Spleen (tissue), 7 donors: Measurements from ENCODE around the gene PEX26.

ENCODE experiments used
- POLR2A ChIP-seq, 3 donors: fragments of 450-650 bp; IDR thresholded peaks; one replicate each; pipeline ENCODE4 v1.5.1; 2017; ENCODE audit warnings: antibody characterized with exemption in 3 of 3, mild to moderate bottlenecking in 1 of 3
- POLR2AphosphoS5 ChIP-seq, 3 donors: sonication (generic); formaldehyde crosslinking; IDR thresholded peaks; one replicate each; pipeline ENCODE4 v1.5.1; 2017; ENCODE audit warnings: antibody characterized with exemption in 3 of 3
- TF ChIP-seq, protein P1 (sequence below), 11 experiments: fragments of 200-600 bp in 7 of 11; fragments of 450-650 bp in 4 of 11; sonication (generic) in 4 of 11; IDR thresholded peaks in 8 of 11; conservative IDR thresholded peaks in 3 of 11; 1 replicate in 7 of 11; 2 replicates in 4 of 11; pipeline versions ENCODE4 v1.4.0 to v1.8.0; 2016 to 2021; ENCODE audit warnings: antibody characterized with exemption in 11 of 11, inconsistent platforms in 4 of 11, mild to moderate bottlenecking in 1 of 11
- donor health status: DM: no; HTN: no; CAD: no; lungs with moderate emphysema.
- donor health status: DM: no; HTN: no; CAD: no.
- donor health status: DM: no; HTN: no; CAD: no.

DNA sequence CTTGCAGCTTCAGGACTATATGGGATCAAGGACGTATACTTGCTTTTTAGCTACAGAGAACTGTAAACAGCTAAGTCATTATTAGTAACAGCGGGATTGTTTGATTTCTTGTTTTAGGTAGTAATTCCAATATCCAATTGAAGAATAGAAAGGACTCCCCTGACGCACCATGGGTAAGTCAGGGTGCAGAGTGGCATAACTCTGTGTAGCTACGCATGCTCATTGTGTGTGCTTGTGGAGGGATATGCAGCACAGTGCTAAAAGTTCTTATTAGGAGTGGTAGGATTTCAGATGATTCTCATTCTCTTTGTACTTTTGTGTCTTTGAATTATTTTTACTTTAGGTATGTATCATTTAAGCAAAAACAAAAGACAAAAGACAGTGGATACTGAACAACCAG, 7.7 kb upstream of the PEX26 start:
- TF ChIP-seq, protein P1, sequence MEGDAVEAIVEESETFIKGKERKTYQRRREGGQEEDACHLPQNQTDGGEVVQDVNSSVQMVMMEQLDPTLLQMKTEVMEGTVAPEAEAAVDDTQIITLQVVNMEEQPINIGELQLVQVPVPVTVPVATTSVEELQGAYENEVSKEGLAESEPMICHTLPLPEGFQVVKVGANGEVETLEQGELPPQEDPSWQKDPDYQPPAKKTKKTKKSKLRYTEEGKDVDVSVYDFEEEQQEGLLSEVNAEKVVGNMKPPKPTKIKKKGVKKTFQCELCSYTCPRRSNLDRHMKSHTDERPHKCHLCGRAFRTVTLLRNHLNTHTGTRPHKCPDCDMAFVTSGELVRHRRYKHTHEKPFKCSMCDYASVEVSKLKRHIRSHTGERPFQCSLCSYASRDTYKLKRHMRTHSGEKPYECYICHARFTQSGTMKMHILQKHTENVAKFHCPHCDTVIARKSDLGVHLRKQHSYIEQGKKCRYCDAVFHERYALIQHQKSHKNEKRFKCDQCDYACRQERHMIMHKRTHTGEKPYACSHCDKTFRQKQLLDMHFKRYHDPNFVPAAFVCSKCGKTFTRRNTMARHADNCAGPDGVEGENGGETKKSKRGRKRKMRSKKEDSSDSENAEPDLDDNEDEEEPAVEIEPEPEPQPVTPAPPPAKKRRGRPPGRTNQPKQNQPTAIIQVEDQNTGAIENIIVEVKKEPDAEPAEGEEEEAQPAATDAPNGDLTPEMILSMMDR (IDR thresholded peaks at IDR 0.05 in 8 of 11, conservative IDR thresholded peaks at IDR 0.05 in 3 of 11), result no peak
- TF ChIP-seq POLR2A (IDR thresholded peaks at IDR 0.05), result no peak
- no peak for TF ChIP-seq POLR2AphosphoS5 (IDR thresholded peaks at IDR 0.05)
